Gastroesophageal sphincter (tissue), 3 donors: ENCODE data around the gene SKIDA1.
A peak's percentile ranks its signal among the peaks of the same experiment; 100 is the strongest.

ENCODE experiments used
- CTCF ChIP-seq, 4 experiments: fragments of 200-600 bp in 2 of 4; fragments of 450-650 bp in 2 of 4; sonication (generic) in 1 of 4; IDR thresholded peaks; one replicate each; pipeline ENCODE4 v1.5.1; 2017 to 2019; ENCODE audit warnings: antibody characterized with exemption in 4 of 4, mild to moderate bottlenecking in 2 of 4, moderate library complexity in 2 of 4
- POLR2A ChIP-seq, 2 donors: fragments of 450-650 bp; IDR thresholded peaks; one replicate each; pipeline ENCODE4 v1.6.1; 2017; ENCODE audit warnings: antibody characterized with exemption in 2 of 2, mild to moderate bottlenecking in 2 of 2, moderate library complexity in 1 of 2

DNA sequence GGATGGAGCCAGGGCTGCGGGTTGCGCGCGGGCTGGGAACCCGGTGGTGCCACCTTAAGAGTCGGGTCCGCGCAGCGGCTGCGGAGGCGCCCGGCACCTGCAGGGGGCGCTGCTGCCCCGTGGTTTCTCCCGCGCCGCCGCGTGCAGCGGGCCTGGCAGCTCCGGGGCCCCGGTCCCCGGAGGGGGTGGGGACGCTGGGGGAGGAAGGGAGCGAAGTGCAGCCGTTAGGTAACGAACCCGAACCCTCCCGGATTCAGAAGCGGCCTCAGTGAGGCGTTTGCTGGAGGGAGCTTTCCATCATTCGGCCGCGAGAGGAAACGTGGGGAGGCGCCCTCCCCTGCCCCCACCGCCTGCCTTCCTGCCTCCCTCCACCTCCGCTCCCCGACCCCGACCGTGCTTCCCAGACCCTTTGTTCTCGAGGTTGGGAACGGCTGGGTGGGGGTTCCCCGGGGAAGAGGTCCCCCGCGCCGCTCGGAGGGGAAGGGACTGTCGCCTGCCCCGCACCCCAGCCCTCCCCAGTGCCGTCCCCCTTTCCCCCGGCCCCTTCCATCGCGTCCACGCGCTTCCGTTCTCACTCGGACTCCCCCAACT is 29.6 kb downstream of the SKIDA1 start:
- TF ChIP-seq CTCF (IDR thresholded peaks at IDR 0.05) = peak; percentile 98 to 99 (median 99)
- no peak for TF ChIP-seq POLR2A (IDR thresholded peaks at IDR 0.05)
